Measurements from ENCODE around the gene MALRD1.

The MALRD1 gene

DNA sequence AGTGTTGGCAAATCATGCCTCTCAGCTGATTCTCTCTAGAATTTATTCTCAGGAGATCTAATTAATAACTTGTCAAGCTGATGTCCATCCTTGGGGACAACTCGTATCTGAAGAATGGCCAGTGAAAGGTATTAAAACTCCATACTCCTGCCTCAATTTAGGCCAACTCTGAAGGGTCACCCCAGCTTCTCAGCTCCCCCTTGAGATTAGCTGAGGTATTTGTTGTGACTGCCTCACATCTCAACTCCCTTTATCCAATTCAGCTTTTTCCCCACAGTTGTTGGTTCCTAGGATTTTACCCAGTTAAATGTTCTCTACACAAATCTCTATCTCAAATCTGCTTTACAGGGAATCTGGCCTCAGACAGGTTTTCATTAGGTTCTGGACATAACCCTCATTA, 182.4 kb downstream of the MALRD1 start:
- DNase-seq = no peak

DNA sequence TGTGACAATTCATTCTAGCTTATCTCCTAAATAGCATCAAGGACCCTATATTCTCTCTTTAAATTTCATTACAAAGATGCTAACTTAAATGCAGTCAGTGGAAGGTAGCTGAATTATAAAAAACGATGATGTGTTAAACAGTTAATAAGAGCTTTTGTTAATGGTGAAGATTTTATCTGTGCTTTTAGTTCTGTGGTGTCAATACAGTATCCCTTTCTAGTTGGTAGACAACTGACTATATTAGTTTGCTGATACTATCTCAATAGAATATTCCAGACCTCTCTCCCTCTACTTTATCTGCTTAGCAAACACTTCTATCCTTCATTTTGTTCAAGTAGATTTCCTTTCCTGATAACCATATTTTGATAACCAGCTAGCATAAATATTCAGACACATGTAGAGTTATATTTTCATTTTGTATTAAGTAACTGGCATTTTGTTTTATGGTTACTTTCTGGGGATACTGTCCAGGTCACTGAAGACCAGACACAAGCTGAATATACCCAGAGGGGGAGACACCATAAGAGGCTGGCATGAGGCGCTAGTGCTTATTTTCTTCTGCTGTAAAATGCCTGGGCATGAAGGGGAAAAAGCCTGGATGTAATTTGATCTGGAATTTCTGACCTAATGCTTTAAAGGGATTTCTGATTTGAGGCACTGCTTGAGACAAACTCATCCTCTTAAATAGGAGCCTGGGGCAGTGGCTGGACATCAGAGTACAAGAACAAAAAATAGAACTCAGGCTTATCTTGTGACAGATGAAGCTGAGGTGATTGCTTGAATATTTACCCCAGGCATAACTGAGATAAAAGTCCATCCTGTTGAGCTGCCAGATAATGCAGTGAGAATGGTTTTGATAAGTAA, 197.5 kb downstream of the MALRD1 start:
- DNase-seq = no peak

DNA sequence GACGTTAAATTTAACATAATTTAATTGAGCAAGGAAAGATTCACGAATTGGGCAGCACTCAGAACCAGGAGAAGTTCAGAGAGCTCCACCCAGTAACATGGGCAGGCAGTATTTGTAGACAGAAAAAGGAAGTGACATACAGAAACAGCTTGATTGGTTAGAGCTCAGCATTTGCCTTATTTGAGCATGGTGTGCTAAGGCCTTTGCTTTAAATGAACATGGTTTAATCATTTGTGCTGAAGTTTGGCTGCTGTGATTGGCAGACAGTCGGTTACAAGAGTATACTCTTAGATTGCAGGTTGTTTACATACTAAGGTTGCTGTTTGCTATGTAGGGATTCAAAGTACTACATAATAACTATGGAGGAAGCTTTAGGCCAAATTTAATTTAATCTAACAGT, 199.2 kb downstream of the MALRD1 start:
- no peak for DNase-seq

DNA sequence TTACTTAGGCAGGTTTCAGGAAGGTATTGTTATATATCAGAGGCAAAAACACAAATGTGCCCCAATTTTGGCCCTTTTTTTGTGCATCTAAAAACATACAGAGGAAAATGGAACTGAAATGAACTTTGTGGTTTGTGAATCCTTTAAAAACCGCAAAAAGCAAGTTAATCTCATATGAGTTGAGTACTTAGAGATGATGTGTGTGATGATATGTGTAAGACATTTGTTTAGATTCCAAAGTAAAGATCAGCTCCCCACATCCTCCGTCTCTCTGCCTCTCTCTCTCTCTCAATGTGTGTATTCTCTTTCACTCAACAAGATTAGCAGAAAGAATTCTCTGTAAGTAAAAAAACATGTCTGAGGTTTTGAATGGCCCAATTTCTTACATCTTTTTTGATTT, 201.9 kb downstream of the MALRD1 start:
- no peak for DNase-seq

DNA sequence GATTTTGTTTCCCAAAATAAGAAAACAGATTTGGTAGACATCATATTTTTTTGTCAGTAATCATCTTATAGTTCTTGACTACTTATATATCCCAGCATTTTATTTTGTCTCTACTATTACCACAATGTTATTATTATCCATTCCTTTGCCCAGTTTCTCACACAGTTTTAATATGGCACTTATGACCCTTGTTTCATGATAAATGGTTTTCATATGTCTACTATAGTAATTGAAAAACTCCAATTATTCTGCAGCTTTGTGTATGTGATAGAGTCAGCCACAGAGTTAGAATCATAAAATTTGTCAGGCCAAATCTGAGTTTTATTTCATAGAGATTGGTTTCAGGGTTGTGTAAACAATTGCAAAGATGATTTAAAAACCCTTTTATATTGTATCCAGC, 203.9 kb downstream of the MALRD1 start:
- DNase-seq = no peak

DNA sequence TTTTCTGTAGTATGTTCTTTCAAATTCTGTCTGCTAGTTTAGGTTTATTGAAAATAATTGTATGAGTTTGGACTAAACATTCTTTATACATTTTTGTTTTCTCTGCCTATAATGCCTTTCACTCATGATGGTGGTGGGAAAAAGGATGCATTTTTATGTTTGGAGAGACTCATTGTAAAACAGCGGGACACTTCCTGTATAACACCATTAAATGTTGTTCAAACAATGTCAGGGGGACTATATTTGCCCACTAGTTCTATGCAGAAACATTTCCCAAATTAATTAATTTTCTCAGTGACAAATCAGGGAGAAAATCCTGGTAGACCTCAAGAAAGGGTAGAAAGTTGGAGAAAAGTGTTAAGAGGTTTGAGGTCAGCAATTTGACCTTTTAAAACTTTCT, 207.7 kb downstream of the MALRD1 start:
- no peak for DNase-seq

DNA sequence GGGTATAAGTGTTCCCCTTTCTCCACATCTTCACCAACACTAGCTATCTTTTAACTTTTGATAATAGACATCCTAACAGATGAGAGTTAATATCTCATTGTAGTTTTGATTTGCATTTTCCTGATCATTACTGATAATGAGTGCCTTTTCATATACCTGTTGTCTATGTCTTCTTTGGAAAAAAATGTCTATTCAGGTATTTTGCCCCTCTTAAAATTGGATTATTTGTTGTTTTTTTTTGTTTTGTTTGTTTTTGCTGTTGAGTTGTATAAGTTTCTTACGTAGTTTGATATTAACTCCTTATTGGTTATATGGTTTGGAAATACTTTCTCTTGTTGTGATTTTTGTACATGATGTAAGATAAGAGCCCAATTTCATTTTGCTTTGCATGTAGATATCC, 214.7 kb downstream of the MALRD1 start:
- no peak for DNase-seq

DNA sequence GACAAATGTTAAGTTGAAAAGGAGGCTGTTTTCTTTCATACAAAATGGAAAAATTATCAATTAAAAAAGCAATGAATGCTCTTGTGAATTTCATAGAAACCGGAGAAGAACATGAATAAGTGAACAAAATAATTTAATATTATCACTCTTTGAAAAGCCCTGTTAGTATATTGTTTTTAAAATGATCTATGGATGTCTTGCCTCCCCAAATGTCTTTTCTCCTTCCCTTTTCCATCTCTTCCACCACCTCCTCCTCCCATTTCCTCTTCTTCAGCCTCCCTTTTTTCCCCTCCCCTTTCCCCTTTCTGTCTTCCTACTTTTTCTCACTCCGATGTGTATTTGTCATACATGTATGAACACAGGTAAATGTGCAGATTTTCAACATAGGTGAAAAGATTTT, 234.7 kb downstream of the MALRD1 start:
- no peak for DNase-seq

DNA sequence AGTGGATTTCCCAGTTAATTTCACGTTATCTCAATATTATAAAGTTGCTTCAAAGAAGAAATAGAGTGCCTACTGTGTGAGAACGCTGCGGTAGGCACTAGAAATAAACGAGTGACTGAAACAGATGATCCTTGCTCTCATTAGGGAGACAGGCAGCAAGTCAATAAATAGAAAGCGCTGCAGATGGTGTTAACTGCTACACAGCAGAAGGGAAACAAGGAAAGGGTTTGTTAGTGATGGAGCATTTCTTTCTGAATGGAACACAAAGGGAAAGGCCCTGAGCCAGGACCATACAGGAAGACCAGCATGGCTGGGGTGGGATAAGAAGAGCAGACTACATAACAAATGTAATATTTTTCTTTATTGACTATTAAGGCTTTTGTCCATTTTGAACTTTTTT, 235.2 kb downstream of the MALRD1 start:
- no peak for DNase-seq

DNA sequence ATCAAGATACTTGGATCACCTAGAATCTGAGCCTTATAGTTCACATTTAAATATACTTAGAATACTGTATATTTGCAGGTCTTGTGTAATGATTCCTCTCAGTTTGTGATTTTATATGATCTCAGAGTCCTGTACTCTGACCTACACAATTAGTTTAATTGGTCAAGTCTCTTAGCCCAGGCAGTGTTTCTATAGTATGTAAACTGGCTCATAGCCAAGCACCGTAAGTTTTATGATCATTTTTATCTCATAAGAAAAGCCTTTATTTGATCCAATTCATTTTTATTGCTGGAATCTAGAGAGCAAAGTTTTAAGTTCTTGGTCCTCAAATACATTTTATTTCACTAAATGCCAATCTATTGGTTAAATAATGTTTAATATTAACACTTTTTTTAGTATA, 242.2 kb downstream of the MALRD1 start:
- no peak for DNase-seq

DNA sequence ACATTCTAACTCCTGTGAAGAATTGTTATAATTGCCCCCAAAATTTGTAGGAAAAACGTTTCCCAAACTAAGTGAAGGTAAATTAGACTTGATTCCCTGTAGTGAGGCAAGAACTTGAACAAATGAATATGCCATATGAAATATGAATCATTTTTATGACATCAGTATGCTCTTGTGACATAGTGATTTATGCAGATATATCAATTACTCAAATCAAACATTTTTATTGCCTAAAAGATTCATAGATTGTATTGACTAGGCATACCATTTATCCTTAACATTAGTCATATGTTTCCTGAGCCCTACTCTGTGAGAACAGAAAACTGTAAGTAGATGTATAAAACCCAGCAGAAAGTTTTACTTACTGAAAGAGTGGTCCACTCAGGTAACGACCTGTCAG, 245.6 kb downstream of the MALRD1 start:
- no peak for DNase-seq

DNA sequence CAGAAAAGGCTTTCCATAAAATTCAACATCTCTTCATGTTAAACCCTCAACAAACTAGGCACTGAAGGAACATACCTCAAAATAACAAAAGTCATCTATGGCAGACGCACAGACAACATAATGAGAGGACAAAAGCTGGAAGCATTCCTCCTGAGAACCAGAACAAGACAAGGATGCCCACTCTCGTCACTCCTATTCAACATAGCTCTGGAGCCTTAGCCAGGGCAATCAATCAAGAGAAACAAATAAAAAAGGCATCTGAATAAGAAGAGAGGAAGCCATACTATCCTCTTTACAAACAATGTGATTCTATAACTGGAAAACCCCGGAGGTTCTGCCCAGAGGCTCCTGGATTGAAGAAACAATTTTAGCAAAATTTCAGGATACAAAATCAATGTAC, 251.0 kb downstream of the MALRD1 start:
- no peak for DNase-seq

DNA sequence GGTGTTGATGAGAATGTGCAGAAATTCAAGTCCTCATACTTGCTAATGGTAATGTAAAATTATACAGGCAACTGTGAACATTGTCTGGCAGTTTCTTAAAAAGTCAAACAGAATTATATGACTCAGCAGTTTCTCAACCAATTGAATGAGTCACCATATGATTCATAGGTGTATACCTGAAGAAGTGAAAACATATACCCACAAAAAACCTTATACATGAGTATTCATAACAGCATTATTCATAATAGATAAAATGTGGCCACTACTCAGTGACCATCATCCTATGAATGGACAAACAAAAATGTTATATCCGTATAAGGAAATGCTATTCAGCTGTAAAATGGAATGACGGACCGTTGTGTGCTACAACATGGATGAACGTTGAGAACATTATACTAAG, 253.5 kb downstream of the MALRD1 start:
- DNase-seq = no peak

DNA sequence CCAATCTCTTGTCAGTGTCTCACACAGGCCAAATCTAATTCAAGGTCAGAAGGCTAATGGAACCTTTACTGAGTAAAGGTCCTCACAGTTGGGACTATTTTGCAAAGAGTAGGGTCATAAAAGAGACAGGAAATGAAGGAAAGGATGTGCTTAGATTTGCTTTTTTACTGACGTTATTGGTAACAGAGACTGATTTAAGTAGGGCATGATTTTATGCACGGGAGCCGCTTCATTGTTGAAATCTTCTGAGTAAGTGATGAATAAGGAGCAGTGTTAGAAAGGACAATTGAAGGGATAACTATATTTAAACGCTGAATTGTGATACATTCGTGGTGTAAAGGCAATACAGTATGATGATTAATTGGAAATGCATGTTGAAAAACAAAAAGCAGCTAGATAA, 261.5 kb downstream of the MALRD1 start:
- no peak for DNase-seq

DNA sequence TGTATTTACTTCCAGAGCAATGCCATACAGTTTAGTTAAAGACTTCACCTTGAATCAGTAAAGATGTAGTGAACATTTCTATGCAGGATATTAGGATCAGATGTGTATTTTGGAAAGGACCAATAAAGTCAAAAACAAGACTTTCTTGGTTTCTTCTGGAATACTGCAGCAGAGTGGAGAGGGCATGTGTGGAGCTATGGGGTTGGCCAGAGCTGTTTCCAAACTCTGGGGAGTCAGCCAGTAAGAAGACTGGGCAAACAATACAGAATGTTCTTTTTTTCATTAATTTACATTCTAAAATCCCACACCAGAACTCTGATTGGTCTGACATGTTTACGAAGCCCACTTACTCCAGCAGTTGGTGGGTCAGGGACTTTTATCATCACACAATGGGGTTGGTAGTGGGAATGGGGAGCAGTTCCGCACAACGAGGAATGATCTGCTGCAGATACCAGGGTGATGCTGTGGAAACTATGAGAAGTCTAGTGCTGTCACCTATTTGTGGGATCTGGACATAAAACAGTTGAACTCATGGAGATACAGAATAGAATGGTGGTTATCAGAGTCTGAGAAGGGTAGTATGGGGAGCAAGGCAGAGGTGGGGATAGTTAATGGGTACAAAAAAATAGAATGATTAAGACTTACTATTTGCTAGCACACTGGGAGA, 267.7 kb downstream of the MALRD1 start:
- no peak for DNase-seq

DNA sequence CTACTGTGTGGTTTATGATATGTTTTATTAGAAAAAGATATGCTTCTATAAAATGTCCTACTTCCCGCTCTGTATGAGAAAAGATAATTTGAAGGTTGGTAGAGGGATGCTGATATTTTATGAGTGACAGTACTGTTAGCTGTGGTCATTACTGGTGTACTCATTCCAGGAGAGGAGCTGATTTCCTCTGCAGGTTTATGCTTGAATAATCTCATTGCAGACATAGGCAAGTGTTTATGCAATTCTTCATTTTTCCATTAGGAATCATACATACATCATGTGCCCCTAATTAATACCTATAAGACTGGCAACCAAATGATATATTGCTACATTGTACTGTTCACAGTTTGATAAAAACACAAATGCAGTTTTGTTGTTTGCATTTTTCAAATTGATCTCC, 269.4 kb downstream of the MALRD1 start:
- no peak for DNase-seq

DNA sequence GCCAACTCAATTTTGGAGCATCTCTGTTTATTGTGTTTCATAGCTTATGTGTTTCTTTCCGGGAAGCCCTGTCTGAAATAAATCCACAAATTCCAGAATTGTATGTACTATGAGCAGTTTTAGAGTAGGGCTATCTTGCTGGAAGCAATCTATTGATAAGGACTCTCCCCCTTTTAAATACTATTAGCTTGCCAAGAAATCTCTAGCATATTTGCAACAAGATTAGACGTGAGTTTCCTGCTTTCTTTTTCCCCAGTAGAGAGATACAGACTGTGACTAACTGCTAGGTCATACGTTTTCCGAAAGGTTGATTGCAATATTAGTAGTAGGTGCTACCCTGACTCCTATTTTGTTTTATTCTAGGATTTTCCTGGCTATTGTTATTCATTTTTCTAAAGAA, 277.0 kb downstream of the MALRD1 start:
- DNase-seq = no peak

DNA sequence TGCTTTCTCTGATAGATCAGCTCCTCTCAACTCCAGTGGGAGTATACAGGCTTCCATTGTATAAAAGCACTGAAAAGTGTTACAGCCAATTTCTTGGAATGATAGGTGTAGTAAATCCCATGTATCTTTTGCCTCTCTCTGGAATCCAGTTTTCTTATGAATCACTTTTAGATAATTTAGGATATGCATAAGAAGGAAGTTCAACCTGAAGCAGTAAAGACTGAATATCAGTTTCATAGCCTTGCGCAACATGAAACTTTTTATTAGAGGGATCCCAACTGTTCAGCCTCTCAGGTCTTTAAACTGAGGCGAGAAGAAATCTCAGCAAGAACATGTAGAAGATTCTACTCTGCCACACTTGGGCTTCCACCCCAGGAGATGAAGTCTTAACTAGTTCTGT, 280.0 kb downstream of the MALRD1 start:
- DNase-seq = no peak

DNA sequence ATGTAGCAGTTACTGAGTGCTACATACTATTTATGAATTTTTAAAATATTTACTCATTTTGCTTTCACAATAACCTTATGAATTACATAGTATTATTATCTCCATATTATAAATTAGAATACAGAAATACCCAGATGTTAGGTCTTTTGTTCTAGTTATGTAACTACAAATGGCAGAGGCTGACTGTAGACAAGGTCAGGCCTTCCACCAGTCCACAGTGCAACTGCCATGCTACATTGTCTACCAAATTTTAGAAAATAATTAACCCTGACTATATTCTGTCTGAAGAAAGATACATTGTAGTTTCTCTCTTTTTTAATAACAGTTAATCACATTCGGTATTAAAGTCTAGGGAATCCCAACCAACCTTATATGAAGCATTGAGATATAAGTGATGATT, 280.9 kb downstream of the MALRD1 start:
- no peak for DNase-seq

DNA sequence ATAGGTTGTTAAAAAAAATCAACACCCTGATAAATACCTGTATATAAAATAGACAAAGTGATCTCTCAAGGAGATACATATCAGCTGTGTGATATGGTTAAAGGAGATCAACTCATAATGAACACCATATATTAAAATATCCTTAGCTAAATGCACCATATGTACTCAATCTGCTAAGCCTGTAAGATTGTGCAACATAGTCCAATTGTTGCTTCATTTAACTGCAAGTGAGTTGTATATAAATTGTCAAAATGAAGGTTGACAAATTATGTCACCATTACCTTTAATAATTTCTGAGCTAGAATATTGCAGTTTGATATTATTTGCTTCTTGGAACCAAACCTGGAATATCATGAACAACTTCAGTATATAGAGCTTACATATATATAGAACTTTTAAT, 283.7 kb downstream of the MALRD1 start:
- DNase-seq = no peak

DNA sequence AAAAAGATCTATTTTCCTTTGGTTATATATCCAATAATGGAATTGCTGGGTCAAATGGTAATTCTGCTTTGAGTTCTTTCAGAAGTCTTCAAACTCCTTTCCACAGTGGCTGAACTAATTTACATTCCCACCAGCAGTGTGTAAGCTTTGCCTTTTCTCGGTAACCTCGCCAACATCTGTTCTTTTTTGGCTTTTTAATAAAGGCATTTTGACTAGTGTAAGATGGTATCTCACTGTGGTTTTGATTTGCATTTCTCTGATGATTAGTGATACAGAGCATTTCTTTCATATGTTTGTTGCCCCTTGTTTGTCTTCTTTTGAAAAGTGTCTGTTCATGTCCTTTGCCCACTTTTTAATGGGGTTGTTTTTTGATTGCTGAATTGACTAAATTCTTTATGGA, 285.0 kb downstream of the MALRD1 start:
- no peak for DNase-seq

DNA sequence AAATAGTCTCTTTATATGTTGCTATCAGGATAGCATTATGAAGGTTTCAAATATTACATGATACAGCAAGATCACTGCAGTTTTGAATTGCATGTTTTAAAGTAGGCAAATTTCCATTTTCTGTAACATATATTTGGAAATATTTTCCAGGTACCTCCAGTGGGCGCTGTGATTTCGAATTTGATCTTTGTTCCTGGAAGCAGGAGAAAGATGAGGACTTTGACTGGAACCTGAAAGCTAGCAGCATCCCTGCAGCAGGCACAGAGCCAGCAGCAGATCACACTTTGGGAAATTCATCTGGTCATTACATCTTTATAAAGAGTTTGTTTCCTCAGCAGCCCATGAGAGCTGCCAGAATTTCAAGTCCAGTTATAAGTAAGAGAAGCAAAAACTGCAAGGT, 299.0 kb downstream of the MALRD1 start:
- DNase-seq = no peak

DNA sequence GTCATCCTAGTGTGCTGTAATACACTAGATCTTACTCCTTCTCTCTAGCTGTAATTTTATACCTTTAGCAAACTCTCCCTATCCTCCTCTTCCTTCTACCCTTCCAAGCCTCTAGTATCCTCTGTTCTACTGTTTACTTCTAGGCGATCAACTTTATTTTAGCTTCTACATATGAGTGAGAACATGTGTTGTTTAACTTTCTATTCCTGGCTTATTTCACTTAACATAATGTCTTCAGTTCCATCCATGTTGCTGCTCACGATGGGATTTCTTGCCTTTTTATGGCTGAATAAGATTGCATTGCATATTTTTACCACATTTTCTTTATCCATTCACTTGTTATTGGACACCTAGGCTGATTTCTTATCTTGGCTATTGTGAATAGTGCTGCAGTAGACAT, 318.6 kb downstream of the MALRD1 start:
- DNase-seq = no peak

DNA sequence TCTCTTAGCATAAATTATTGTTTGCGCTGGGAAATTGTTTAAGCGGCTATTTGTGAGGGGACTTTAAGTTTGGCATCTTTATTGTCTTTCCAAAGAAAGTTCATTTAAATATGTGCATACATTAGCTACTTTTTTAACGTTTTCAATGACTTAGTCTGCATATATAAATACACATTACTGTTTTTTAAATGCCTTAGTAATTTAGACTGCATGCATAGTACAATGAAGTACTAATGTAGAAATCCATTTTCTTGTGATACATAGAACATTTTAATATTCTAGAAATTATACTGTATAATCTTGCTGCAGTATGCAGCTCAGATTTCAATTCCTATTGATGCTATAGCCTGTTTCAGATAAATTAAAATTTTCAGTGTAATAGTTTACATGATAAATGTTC, 325.4 kb downstream of the MALRD1 start:
- DNase-seq = no peak
